ENCODE measurements around the gene SPEM1.

GRCh38 chr17:7466318-7466638, 46.2 kb downstream of the SPEM1 start:
- TF ChIP-seq EP300 (IDR thresholded peaks at IDR 0.05) (no peak), CTCF (IDR thresholded peaks at IDR 0.05) (no peak)

Measured in gastroesophageal sphincter (tissue), 3 donors.